H1 (cell line): Measurements from ENCODE around the gene FAM98C. TPM values are rescaled to one million over a fixed set of nuclear protein-coding genes. Genes with fewer than 3 reads are reported as not detected.

Experiments
- CTCF ChIA-PET: fragments of 300-600 bp; sonication (Branson Sonifier 250); formaldehyde crosslinking; loops from one replicate; lab custom pipeline; 2021; ENCODE audit not compliant: partially characterized antibody; lab: Charles Lee
- POLR2A ChIA-PET: fragments of 300-600 bp; sonication (Branson Sonifier 250); formaldehyde crosslinking; loops from one replicate; lab custom pipeline; 2021; ENCODE audit warnings: inconsistent platforms; ENCODE audit not compliant: partially characterized antibody; lab: Charles Lee
- DNase-seq, 2 experiments: peaks; one replicate each; pipeline versions ENCODE4 v3.0.0 to v3.0.0-alpha.2; 2010 to 2022; ENCODE audit warnings: low spot score in 2 of 2, low read depth in 1 of 2, mixed read lengths in 1 of 2
- FAIRE-seq: peaks from 2 replicates; lab custom pipeline; 2011; peaks lifted over from hg19 to GRCh38; lab: Jason Lieb, UNC
- H2AFZ ChIP-seq: 2 replicates; pipeline ENCODE4 v1.8.1; 2012; ENCODE audit warnings: low read length, inconsistent platforms
- H2AK5ac ChIP-seq: 2 replicates; pipeline ENCODE4 v1.6.1; 2013; ENCODE audit warnings: low read depth, low read length
- H2BK120ac ChIP-seq: replicated peaks from 2 replicates; pipeline ENCODE3; 2013; ENCODE audit warnings: low read depth, low read length, inconsistent platforms
- H2BK12ac ChIP-seq: 2 replicates; pipeline ENCODE4 v1.6.1; 2013; ENCODE audit warnings: low read depth, low read length
- H2BK15ac ChIP-seq: 2 replicates; pipeline ENCODE4 v1.6.1; 2013; ENCODE audit warnings: low read length
- H2BK20ac ChIP-seq: 2 replicates; pipeline ENCODE4 v1.6.1; 2013; ENCODE audit warnings: low read length
- H2BK5ac ChIP-seq: 2 replicates; pipeline ENCODE4 v1.6.1; 2013; ENCODE audit warnings: low read depth, low read length
- H3K14ac ChIP-seq: 2 replicates; pipeline ENCODE4 v1.6.1; 2013; ENCODE audit warnings: inconsistent platforms; ENCODE audit not compliant: insufficient read length
- H3K18ac ChIP-seq: 2 replicates; pipeline ENCODE4 v1.6.1; 2013; ENCODE audit warnings: low read length; ENCODE audit errors: extremely low read depth
- H3K23ac ChIP-seq: 2 replicates; pipeline ENCODE4 v1.6.1; 2013; ENCODE audit warnings: inconsistent platforms; ENCODE audit not compliant: insufficient read length
- H3K23me2 ChIP-seq: 2 replicates; pipeline ENCODE4 v1.6.1; 2013; ENCODE audit warnings: low read depth, low read length
- H3K27ac ChIP-seq: 2 replicates; pipeline ENCODE4 v1.6.1; 2011; ENCODE audit warnings: low read depth, low read length, inconsistent platforms
- H3K27me3 ChIP-seq, 4 experiments: replicated peaks in 1 of 4; 1 replicate in 1 of 4; 2 replicates in 3 of 4; pipeline versions ENCODE4 v1.6.1 to v1.8.1; 2011 to 2013; ENCODE audit warnings: low read length in 3 of 4, mild to moderate bottlenecking in 3 of 4, inconsistent platforms in 2 of 4, mixed read lengths in 2 of 4, moderate library complexity in 1 of 4; ENCODE audit not compliant: control insufficient read depth in 3 of 4, insufficient read depth in 3 of 4; ENCODE audit errors: extremely low read depth in 1 of 4
- H3K36me3 ChIP-seq, 4 experiments: 2 replicates each; pipeline versions ENCODE4 v1.6.1 to v1.8.1; 2011 to 2013; ENCODE audit warnings: mild to moderate bottlenecking in 4 of 4, low read length in 3 of 4, moderate library complexity in 2 of 4, control low read depth in 1 of 4, inconsistent platforms in 1 of 4; ENCODE audit not compliant: insufficient read depth in 4 of 4, control insufficient read depth in 2 of 4
- H3K4ac ChIP-seq: replicated peaks from 2 replicates; pipeline ENCODE3; 2013; ENCODE audit warnings: low read length, low read depth, mixed read lengths, inconsistent platforms; ENCODE audit not compliant: insufficient read length
- H3K4me1 ChIP-seq, 4 experiments: replicated peaks in 1 of 4; 1 replicate in 1 of 4; 2 replicates in 3 of 4; pipeline versions ENCODE4 v1.6.1 to v1.8.1; 2011 to 2013; ENCODE audit warnings: low read length in 3 of 4, inconsistent platforms in 2 of 4, mixed read lengths in 1 of 4; ENCODE audit not compliant: insufficient read depth in 4 of 4, control insufficient read depth in 3 of 4
- H3K4me2 ChIP-seq, 2 experiments: 2 replicates each; pipeline versions ENCODE4 v1.6.1 to v1.8.1; 2011 to 2013; ENCODE audit warnings: low read depth in 2 of 2, low read length in 2 of 2, control low read depth in 1 of 2, inconsistent platforms in 1 of 2, mild to moderate bottlenecking in 1 of 2; ENCODE audit not compliant: insufficient read depth in 1 of 2
- H3K4me3 ChIP-seq, 4 experiments: fragments of 200-600, 300-600 bp in 1 of 4; sonication (generic), shearing (Covaris generic), sonication (Bioruptor Twin) in 1 of 4; 2 replicates each; pipeline versions ENCODE4 v1.5.1 to v1.8.1; 2011 to 2016; ENCODE audit warnings: low read length in 4 of 4, low read depth in 3 of 4, control low read depth in 2 of 4, inconsistent platforms in 2 of 4, mild to moderate bottlenecking in 2 of 4, mixed read lengths in 1 of 4, moderate library complexity in 1 of 4; ENCODE audit not compliant: insufficient read depth in 2 of 4; ENCODE audit errors: extremely low read depth in 1 of 4
- H3K56ac ChIP-seq: replicated peaks from 2 replicates; pipeline ENCODE3; 2013; ENCODE audit warnings: low read depth, mild to moderate bottlenecking, mixed read lengths, low read length, inconsistent platforms; ENCODE audit not compliant: insufficient read length
- H3K79me1 ChIP-seq: 2 replicates; pipeline ENCODE4 v1.6.1; 2013; ENCODE audit warnings: low read depth, low read length, control low read depth
- H3K79me2 ChIP-seq, 2 experiments: 2 replicates each; pipeline versions ENCODE4 v1.6.1 to v1.8.1; 2012 to 2013; ENCODE audit warnings: low read length in 2 of 2, mild to moderate bottlenecking in 2 of 2, inconsistent platforms in 1 of 2; ENCODE audit not compliant: insufficient read depth in 2 of 2, control insufficient read depth in 1 of 2
- H3K9ac ChIP-seq, 4 experiments: replicated peaks in 1 of 4; 1 replicate in 1 of 4; 2 replicates in 3 of 4; pipeline versions ENCODE4 v1.6.1 to v1.8.1; 2011 to 2013; ENCODE audit warnings: low read depth in 3 of 4, low read length in 3 of 4, control low read depth in 2 of 4, mild to moderate bottlenecking in 2 of 4, moderate library complexity in 2 of 4, inconsistent platforms in 1 of 4; ENCODE audit errors: extremely low read depth in 1 of 4
- H3K9me3 ChIP-seq, 2 experiments: 2 replicates each; pipeline versions ENCODE4 v1.6.1 to v1.8.1; 2012 to 2013; ENCODE audit warnings: mild to moderate bottlenecking in 2 of 2, moderate library complexity in 2 of 2, control low read depth in 1 of 2, inconsistent platforms in 1 of 2, low read depth in 1 of 2, low read length in 1 of 2, mixed read lengths in 1 of 2; ENCODE audit not compliant: insufficient read depth in 2 of 2
- H4K20me1 ChIP-seq, 2 experiments: replicated peaks in 1 of 2; 2 replicates each; pipeline versions ENCODE3 to v1.8.1; 2011 to 2013; ENCODE audit warnings: inconsistent platforms in 2 of 2, low read length in 2 of 2, mild to moderate bottlenecking in 1 of 2; ENCODE audit not compliant: insufficient read depth in 2 of 2, control insufficient read depth in 1 of 2
- H4K5ac ChIP-seq: 2 replicates; pipeline ENCODE4 v1.6.1; 2013; ENCODE audit warnings: low read length, low read depth, mixed read lengths, inconsistent platforms; ENCODE audit not compliant: insufficient read length
- H4K8ac ChIP-seq: 2 replicates; pipeline ENCODE4 v1.8.0; 2013; ENCODE audit warnings: mild to moderate bottlenecking, moderate library complexity, low read length, inconsistent platforms; ENCODE audit not compliant: insufficient read depth; ENCODE audit errors: extremely low read depth
- H4K91ac ChIP-seq: replicated peaks from 2 replicates; pipeline ENCODE3; 2013; ENCODE audit warnings: low read length, mixed read lengths, inconsistent platforms; ENCODE audit not compliant: insufficient read length
- BACH1 ChIP-seq: IDR thresholded peaks from 2 replicates; pipeline ENCODE4 v1.6.1; 2012; ENCODE audit warnings: low read length, improper control_type of control experiment
- BRCA1 ChIP-seq: IDR thresholded peaks from 2 replicates; pipeline ENCODE4 v1.6.1; 2012; ENCODE audit warnings: low read depth, low read length, improper control_type of control experiment
- CEBPB ChIP-seq: IDR thresholded peaks from 2 replicates; pipeline ENCODE4 v1.6.1; 2012; ENCODE audit warnings: low read depth, low read length
- CREB1 ChIP-seq: IDR thresholded peaks from 2 replicates; pipeline ENCODE4 v1.6.1; 2012; ENCODE audit warnings: inconsistent platforms
- EGR1 ChIP-seq: IDR thresholded peaks from 2 replicates; pipeline ENCODE4 v1.6.1; 2011; ENCODE audit warnings: low read depth, low read length, borderline replicate concordance
- GTF2F1 ChIP-seq: IDR thresholded peaks from 2 replicates; pipeline ENCODE4 v1.6.1; 2012; ENCODE audit warnings: low read depth, low read length, improper control_type of control experiment, borderline replicate concordance
- HDAC6 ChIP-seq: IDR thresholded peaks from one replicate; pipeline ENCODE4 v1.7.1; 2012; ENCODE audit warnings: low read depth, mild to moderate bottlenecking, inconsistent platforms, low read length, moderate library complexity
- RNF2 ChIP-seq: fragments of 200-900, 300-1000 bp; sonication (generic); IDR thresholded peaks from 2 replicates; pipeline ENCODE4 v1.7.1; 2016; ENCODE audit warnings: borderline replicate concordance, low read depth, mild to moderate bottlenecking, antibody characterized with exemption, low read length; ENCODE audit not compliant: poor library complexity, severe bottlenecking; ENCODE audit errors: missing control alignments
- RXRA ChIP-seq: IDR thresholded peaks from 2 replicates; pipeline ENCODE4 v1.6.1; 2011; ENCODE audit warnings: low read depth, mild to moderate bottlenecking, low read length, moderate library complexity; ENCODE audit not compliant: insufficient read depth
- SP4 ChIP-seq: IDR thresholded peaks from 2 replicates; pipeline ENCODE4 v1.6.1; 2012; ENCODE audit warnings: low read length, inconsistent platforms
- SUZ12 ChIP-seq: fragments of 200-600 bp; sonication (generic); IDR thresholded peaks from 2 replicates; pipeline ENCODE4 v1.6.1; 2012; ENCODE audit warnings: mild to moderate bottlenecking, inconsistent platforms, low read length, moderate library complexity, mixed read lengths
- whole genome bisulfite sequencing, 2 experiments: shearing (Covaris generic) in 1 of 2; methylation state at CpG; one replicate each; pipeline versions ENCODE4 v1.1.6 to v1.1.7; 2013 to 2015; ENCODE audit warnings: low lambda C conversion rate in 2 of 2, mixed read lengths in 2 of 2, inconsistent platforms in 1 of 2, low coverage in 1 of 2, missing lambda C conversion rate in 1 of 2; ENCODE audit not compliant: insufficient replicate concordance in 2 of 2, insufficient coverage in 1 of 2, insufficient read length in 1 of 2; ENCODE audit errors: extremely low coverage in 1 of 2, missing lambda C conversion rate in 1 of 2; 5-methylcytosine and 5-hydroxymethylcytosine counted together
- polyA plus RNA-seq, 7 experiments: library from polyadenylated mRNA; depleted of rRNA in 3 of 7; stranded (reverse) in 5 of 7; unstranded in 2 of 7; fragments of >200 nt in 5 of 7; fragments of 200-250 nt in 2 of 7; gene quantifications; 1 replicate in 5 of 7; 2 replicates in 1 of 7; 4 replicates in 1 of 7; pipeline versions ENCODE4 v1.2.1 to v1.2.3, GENCODE V29; 2011 to 2013; ENCODE audit warnings: missing spikeins in 2 of 7, mixed read lengths in 2 of 7
- total RNA-seq: library from RNA; stranded (reverse); fragmentation: NEBNext Ultra II Directional; extraction: Animal tissue kit (Norgen Biotek cat#: 25700); gene quantifications from 2 replicates; pipeline ENCODE4 v1.2.1, GENCODE V29; 2021
- TF ChIP-seq, protein P1 (sequence below): IDR thresholded peaks from 2 replicates; pipeline ENCODE4 v1.6.1; 2012; ENCODE audit warnings: inconsistent platforms

FAM98C gene
- total and polyA plus RNA-seq, 2 of the 8 experiments (the other 6 are each of a cell fraction or from before 2014, with no cell fraction given) = 6.1 to 9.4 TPM

DNA sequence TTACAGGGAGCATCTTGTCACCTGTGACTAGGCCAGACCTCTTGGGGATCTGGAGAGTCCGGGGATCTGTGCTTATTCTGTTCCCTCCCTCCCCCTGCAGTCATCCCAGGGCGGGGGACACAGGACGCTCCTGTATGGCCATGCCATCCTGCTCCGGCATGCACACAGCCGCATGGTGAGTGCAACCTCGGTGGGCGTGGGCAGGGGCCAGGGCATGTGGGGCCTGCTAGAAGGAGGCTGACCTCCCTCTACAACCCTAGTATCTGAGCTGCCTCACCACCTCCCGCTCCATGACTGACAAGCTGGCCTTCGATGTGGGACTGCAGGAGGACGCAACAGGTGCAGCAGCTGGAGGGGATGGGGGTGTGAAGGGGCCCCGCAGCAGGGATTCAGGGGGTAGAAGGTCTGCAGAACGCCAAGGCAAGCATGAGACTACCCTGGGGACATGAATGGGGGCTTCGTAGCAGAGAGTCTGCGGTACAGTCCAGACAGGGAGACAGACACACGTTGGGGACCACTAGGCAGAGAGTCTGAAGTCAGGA lies 40.6 kb downstream of the FAM98C start:
- Histone ChIP-seq H3K79me1 (no peaks in the 10 kb centered on the region), H3K4me1 (peaks cover 0 to 5% (median 3%) of the 10 kb centered on the region in 4 experiments; a peak in 5 of 7 replicates), H3K9me3 (no peaks in the 10 kb centered on the region), H4K91ac (no peak overlapping the region), H2BK20ac (no peak overlapping the region), H3K56ac (no peak overlapping the region), H4K8ac (0 out of 2 replicates have a peak overlapping the region, but pooled peaks have one; percentile 35), H3K23me2 (no peaks in the 10 kb centered on the region), H3K4me2 (no peak overlapping the region), H3K79me2 (no peaks in the 10 kb centered on the region), H3K23ac (no peak overlapping the region), H4K20me1 (peaks cover 0 to 2% of the 10 kb centered on the region in 2 experiments), H3K18ac (no peak overlapping the region), H3K14ac (no peak overlapping the region), H2AFZ (no peak overlapping the region), H3K4me3 (no peak overlapping the region), H3K4ac (no peak overlapping the region), H3K9ac (no peak overlapping the region), H2BK15ac (no peak overlapping the region), H2BK120ac (no peak overlapping the region), H4K5ac (no peak overlapping the region), H2BK5ac (no peak overlapping the region), H3K36me3 (peaks cover 0 to 7% (median 5%) of the 10 kb centered on the region in 4 experiments; a peak in 5 of 8 replicates), H2BK12ac (no peak overlapping the region), H3K27ac (no peak overlapping the region), H3K27me3 (no peaks in the 10 kb centered on the region), H2AK5ac (no peak overlapping the region)
- FAIRE-seq (no peak), DNase-seq (no peak)
- WGBS, 2 experiments = 84% methylated on average over 15 of the region's 15 CpGs; no CpG with 5 or more reads in 1 of the 2 experiments
- ChIA-PET CTCF (no interaction called here), POLR2A (interaction anchor here (1.2 kb wide), 1 partner anchor 38 kb away, joined by 3 read pairs; no protein-coding TSS in a partner anchor)
- TF ChIP-seq CEBPB (no peak), SP4 (no peak), RXRA (no peak), SUZ12 (no peak), GTF2F1 (no peak), BRCA1 (no peak), BACH1 (no peak), HDAC6 (no peak), CREB1 (no peak), EGR1 (no peak), RNF2 (no peak)
- TF ChIP-seq, protein P1, sequence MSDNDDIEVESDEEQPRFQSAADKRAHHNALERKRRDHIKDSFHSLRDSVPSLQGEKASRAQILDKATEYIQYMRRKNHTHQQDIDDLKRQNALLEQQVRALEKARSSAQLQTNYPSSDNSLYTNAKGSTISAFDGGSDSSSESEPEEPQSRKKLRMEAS = no peak
